Dermis microvascular lymphatic vessel endothelial cell (primary cell): ENCODE data around the gene ANKRD1. TPM values are rescaled to one million over a fixed set of nuclear protein-coding genes. Genes with fewer than 3 reads are reported as not detected.
A peak's percentile ranks its signal among the peaks of the same experiment; 100 is the strongest.

ENCODE experiments used
- DNase-seq, 2 donors: peaks; one replicate each; pipeline versions ENCODE4 v3.0.0 to v3.0.0-alpha.2; 2010; ENCODE audit warnings: low read depth in 2 of 2
- total RNA-seq: library from RNA; depleted of rRNA; stranded (reverse); fragments of >200 nt; gene quantifications from 2 replicates; pipeline ENCODE4 v1.2.1, GENCODE V29; 2014

The ANKRD1 gene
- total RNA-seq, 1 donor from 2014 or later: 371 TPM

GRCh38 chr10:90862908-90863514 is 57.9 kb downstream of the ANKRD1 start:
- DNase-seq: peak; percentile 40 to 49

Other genes starting within 250 kb of the ANKRD1 start
- under 0.01 and 0.13 TPM in 2 replicates for gene HTR7, start 63.0 kb downstream of the ANKRD1 start, total RNA-seq
- 27.3 and 36.3 TPM in 2 replicates for gene RPP30, start 49.1 kb downstream of the ANKRD1 start, total RNA-seq